ENCODE data around the gene DCC. TPM values are rescaled to one million over a fixed set of nuclear protein-coding genes. Genes with fewer than 3 reads are reported as not detected.

The DCC gene
- total RNA-seq, 4 donors from 2014 or later: 0.16 TPM; not detected in 3

DNA sequence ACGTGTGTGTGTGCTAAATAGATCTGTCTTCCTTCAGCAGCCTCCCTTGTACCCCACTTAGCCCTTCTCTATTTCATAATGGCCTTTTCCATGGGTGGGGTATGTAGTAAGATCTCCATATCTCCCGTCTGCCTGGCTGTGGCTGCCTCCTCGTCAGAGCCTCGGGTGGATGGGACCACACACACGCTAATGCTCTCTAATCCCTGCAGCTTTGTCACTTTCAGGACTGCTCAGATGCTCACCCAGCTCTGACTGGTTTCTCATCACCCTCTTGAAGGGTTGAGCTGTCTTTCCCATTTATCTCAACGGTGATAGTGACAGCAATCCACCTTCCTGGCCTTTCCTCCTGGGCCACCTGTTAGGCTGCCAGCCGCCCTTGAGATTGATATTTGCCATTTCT lies 95.3 kb downstream of the DCC start:
- 76% methylated on average over 7 of the region's 7 CpGs for WGBS
- no peaks in the 10 kb centered on the region for H3K36me3 ChIP-seq
- H3K4me1 ChIP-seq: no peaks in the 10 kb centered on the region
- H3K9me3 ChIP-seq: no peaks in the 10 kb centered on the region
- H3K4me3 ChIP-seq: no peak overlapping the region
- TF ChIP-seq POLR2A (IDR thresholded peaks at IDR 0.05): no peak
- no peak for TF ChIP-seq EP300 (IDR thresholded peaks at IDR 0.05)
- TF ChIP-seq, protein P1, sequence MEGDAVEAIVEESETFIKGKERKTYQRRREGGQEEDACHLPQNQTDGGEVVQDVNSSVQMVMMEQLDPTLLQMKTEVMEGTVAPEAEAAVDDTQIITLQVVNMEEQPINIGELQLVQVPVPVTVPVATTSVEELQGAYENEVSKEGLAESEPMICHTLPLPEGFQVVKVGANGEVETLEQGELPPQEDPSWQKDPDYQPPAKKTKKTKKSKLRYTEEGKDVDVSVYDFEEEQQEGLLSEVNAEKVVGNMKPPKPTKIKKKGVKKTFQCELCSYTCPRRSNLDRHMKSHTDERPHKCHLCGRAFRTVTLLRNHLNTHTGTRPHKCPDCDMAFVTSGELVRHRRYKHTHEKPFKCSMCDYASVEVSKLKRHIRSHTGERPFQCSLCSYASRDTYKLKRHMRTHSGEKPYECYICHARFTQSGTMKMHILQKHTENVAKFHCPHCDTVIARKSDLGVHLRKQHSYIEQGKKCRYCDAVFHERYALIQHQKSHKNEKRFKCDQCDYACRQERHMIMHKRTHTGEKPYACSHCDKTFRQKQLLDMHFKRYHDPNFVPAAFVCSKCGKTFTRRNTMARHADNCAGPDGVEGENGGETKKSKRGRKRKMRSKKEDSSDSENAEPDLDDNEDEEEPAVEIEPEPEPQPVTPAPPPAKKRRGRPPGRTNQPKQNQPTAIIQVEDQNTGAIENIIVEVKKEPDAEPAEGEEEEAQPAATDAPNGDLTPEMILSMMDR (IDR thresholded peaks at IDR 0.05): no peak
- TF ChIP-seq POLR2AphosphoS5 (IDR thresholded peaks at IDR 0.05): no peak
- no peak for DNase-seq (ENCODE audit: low spot score in 2 of 2)
- H3K27me3 ChIP-seq: no peaks in the 10 kb centered on the region
- H3K27ac ChIP-seq: no peak overlapping the region

GRCh38 chr18:52437161-52437560 lies 97.2 kb downstream of the DCC start:
- no peak overlapping the region for H3K27ac ChIP-seq
- DNase-seq (ENCODE audit: low spot score in 2 of 2): no peak
- H3K4me1 ChIP-seq: no peaks in the 10 kb centered on the region
- no peak overlapping the region for H3K4me3 ChIP-seq
- H3K9me3 ChIP-seq: no peaks in the 10 kb centered on the region
- H3K36me3 ChIP-seq: no peaks in the 10 kb centered on the region
- no peaks in the 10 kb centered on the region for H3K27me3 ChIP-seq
- no peak for TF ChIP-seq POLR2AphosphoS5 (IDR thresholded peaks at IDR 0.05)
- no peak for TF ChIP-seq POLR2A (IDR thresholded peaks at IDR 0.05)
- TF ChIP-seq, protein P1 (IDR thresholded peaks at IDR 0.05): no peak
- no peak for TF ChIP-seq EP300 (IDR thresholded peaks at IDR 0.05)

GRCh38 chr18:52439457-52439856 lies 99.5 kb downstream of the DCC start:
- no peak for TF ChIP-seq EP300 (IDR thresholded peaks at IDR 0.05)
- no peaks in the 10 kb centered on the region for H3K9me3 ChIP-seq
- DNase-seq (ENCODE audit: low spot score in 2 of 2): no peak
- H3K27ac ChIP-seq: no peak overlapping the region
- H3K4me3 ChIP-seq: no peak overlapping the region
- no peaks in the 10 kb centered on the region for H3K27me3 ChIP-seq
- no peaks in the 10 kb centered on the region for H3K4me1 ChIP-seq
- 82% methylated on average over 4 of the region's 4 CpGs for WGBS
- H3K36me3 ChIP-seq: no peaks in the 10 kb centered on the region

DNA sequence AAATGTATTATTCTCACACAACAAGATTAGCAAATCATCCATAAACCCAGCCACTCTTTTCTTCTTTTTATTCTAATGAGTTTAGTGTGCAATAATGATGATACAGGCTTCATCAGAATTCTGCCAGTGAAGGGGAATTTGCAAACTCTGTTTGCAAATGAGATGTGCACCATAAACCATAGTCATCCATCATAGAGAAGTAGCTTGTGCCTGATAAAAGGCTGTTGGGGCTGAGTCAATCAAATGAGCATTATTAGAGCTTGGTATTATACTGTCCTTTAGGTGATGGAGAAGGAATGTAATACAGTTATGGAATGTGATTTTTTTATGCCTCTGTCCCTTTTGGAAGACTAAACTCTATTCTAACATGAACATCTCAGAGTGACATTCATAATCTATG lies 101.8 kb downstream of the DCC start:
- no peak overlapping the region for H3K4me3 ChIP-seq
- no peaks in the 10 kb centered on the region for H3K9me3 ChIP-seq
- no peaks in the 10 kb centered on the region for H3K36me3 ChIP-seq
- no peak overlapping the region for H3K27ac ChIP-seq
- no peak for DNase-seq (ENCODE audit: low spot score in 2 of 2)
- TF ChIP-seq, protein P1 (IDR thresholded peaks at IDR 0.05): no peak
- TF ChIP-seq POLR2AphosphoS5 (IDR thresholded peaks at IDR 0.05) (no peak), POLR2A (IDR thresholded peaks at IDR 0.05) (no peak), EP300 (IDR thresholded peaks at IDR 0.05) (no peak)
- H3K27me3 ChIP-seq: no peaks in the 10 kb centered on the region
- no peaks in the 10 kb centered on the region for H3K4me1 ChIP-seq

GRCh38 chr18:52442686-52443085 lies 102.7 kb downstream of the DCC start:
- Histone ChIP-seq H3K36me3 (no peaks in the 10 kb centered on the region), H3K27me3 (no peaks in the 10 kb centered on the region), H3K27ac (no peak overlapping the region), H3K4me3 (no peak overlapping the region), H3K9me3 (no peaks in the 10 kb centered on the region), H3K4me1 (no peaks in the 10 kb centered on the region)
- no peak for DNase-seq (ENCODE audit: low spot score in 2 of 2)
- TF ChIP-seq POLR2A (IDR thresholded peaks at IDR 0.05): no peak
- TF ChIP-seq, protein P1 (IDR thresholded peaks at IDR 0.05): no peak
- TF ChIP-seq POLR2AphosphoS5 (IDR thresholded peaks at IDR 0.05): no peak
- no peak for TF ChIP-seq EP300 (IDR thresholded peaks at IDR 0.05)
- 92% methylated on average over 2 of the region's 2 CpGs for WGBS

- Histone ChIP-seq H3K4me1 (no peaks in the 10 kb centered on the region), H3K27ac (no peak overlapping the region), H3K9me3 (no peaks in the 10 kb centered on the region), H3K27me3 (no peaks in the 10 kb centered on the region), H3K36me3 (no peaks in the 10 kb centered on the region), H3K4me3 (no peak overlapping the region)
- WGBS: 35% methylated on average over 4 of the region's 4 CpGs
- TF ChIP-seq POLR2AphosphoS5 (IDR thresholded peaks at IDR 0.05): no peak
- no peak for TF ChIP-seq EP300 (IDR thresholded peaks at IDR 0.05)
- TF ChIP-seq, protein P1 (IDR thresholded peaks at IDR 0.05): no peak
- TF ChIP-seq POLR2A (IDR thresholded peaks at IDR 0.05): no peak
- DNase-seq (ENCODE audit: low spot score in 2 of 2): no peak
Observed at GRCh38 chr18:52451256-52451655, 111.3 kb downstream of the DCC start.
